ENCODE measurements around the gene CERK. TPM values are rescaled to one million over a fixed set of nuclear protein-coding genes. Genes with fewer than 3 reads are reported as not detected.

The CERK gene
- total RNA-seq, 2 donors from 2014 or later, result 10.2 to 18.0 TPM

GRCh38 chr22:46659791-46660186, 78.3 kb downstream of the CERK start:
- Histone ChIP-seq H3K27ac (no peak overlapping the region), H3K9me3 (no peaks in the 10 kb centered on the region), H3K27me3 (replicated peaks; ENCODE audit: insufficient read depth) (peaks cover 12% of the 10 kb centered on the region), H3K4me3 (no peak overlapping the region), H3K4me1 (replicated peaks) (peaks cover 8% of the 10 kb centered on the region), H3K36me3 (no peaks in the 10 kb centered on the region)
- TF ChIP-seq POLR2AphosphoS5 (IDR thresholded peaks at IDR 0.05) (no peak), POLR2A (IDR thresholded peaks at IDR 0.05) (no peak), CTCF (IDR thresholded peaks at IDR 0.05) (no peak)
- intact Hi-C loops (cut with DNase I), result no loop called here
- DNase-seq (ENCODE audit: low spot score), result no peak
- 93% methylated on average over 12 of the region's 12 CpGs for WGBS

GRCh38 chr22:46659059-46659790, 78.8 kb downstream of the CERK start:
- Histone ChIP-seq H3K27ac (no peak overlapping the region), H3K9me3 (no peaks in the 10 kb centered on the region), H3K4me3 (no peak overlapping the region), H3K36me3 (no peaks in the 10 kb centered on the region), H3K27me3 (replicated peaks; ENCODE audit: insufficient read depth) (peaks cover 12% of the 10 kb centered on the region), H3K4me1 (replicated peaks) (peaks cover 8% of the 10 kb centered on the region)
- no peak for TF ChIP-seq POLR2A (IDR thresholded peaks at IDR 0.05)
- no peak for TF ChIP-seq CTCF (IDR thresholded peaks at IDR 0.05)
- TF ChIP-seq POLR2AphosphoS5 (IDR thresholded peaks at IDR 0.05), result no peak
- intact Hi-C loops (cut with DNase I), result no loop called here
- 98% methylated on average over 14 of the region's 14 CpGs for WGBS
- no peak for DNase-seq (ENCODE audit: low spot score)

GRCh38 chr22:46657996-46658947, 79.8 kb downstream of the CERK start:
- TF ChIP-seq POLR2AphosphoS5 (IDR thresholded peaks at IDR 0.05) (peak; percentile 39), CTCF (IDR thresholded peaks at IDR 0.05) (no peak)
- H3K36me3 ChIP-seq, result no peaks in the 10 kb centered on the region
- peaks cover 8% of the 10 kb centered on the region for H3K4me1 ChIP-seq (replicated peaks)
- intact Hi-C loops (cut with DNase I), result no loop called here
- DNase-seq (ENCODE audit: low spot score), result peak; percentile 44
- no peak overlapping the region for H3K27ac ChIP-seq
- no peaks in the 10 kb centered on the region for H3K9me3 ChIP-seq
- peaks cover 12% of the 10 kb centered on the region for H3K27me3 ChIP-seq (replicated peaks; ENCODE audit: insufficient read depth)
- WGBS, result 61% methylated on average over 35 of the region's 37 CpGs
- no peak overlapping the region for H3K4me3 ChIP-seq

GRCh38 chr22:46657655-46657953, 80.4 kb downstream of the CERK start:
- WGBS, result 100% methylated on average over 10 of the region's 10 CpGs
- intact Hi-C loops (cut with DNase I), result no loop called here

More at GRCh38 chr22:46657655-46657953, 80.4 kb downstream of the CERK start:
- H3K27me3 ChIP-seq (replicated peaks; ENCODE audit: insufficient read depth), result peaks cover 12% of the 10 kb centered on the region
- peaks cover 8% of the 10 kb centered on the region for H3K4me1 ChIP-seq (replicated peaks)
- H3K36me3 ChIP-seq, result no peaks in the 10 kb centered on the region
- H3K9me3 ChIP-seq, result no peaks in the 10 kb centered on the region
- H3K27ac ChIP-seq, result no peak overlapping the region
- H3K4me3 ChIP-seq, result no peak overlapping the region
- TF ChIP-seq CTCF (IDR thresholded peaks at IDR 0.05) (no peak), POLR2A (IDR thresholded peaks at IDR 0.05) (no peak), POLR2AphosphoS5 (IDR thresholded peaks at IDR 0.05) (no peak)
- DNase-seq (ENCODE audit: low spot score), result no peak
